Activated T-helper 9 cell treated with anti-CD3 and anti-CD28 coated beads, Interleukin-2, amount 50 U/mL, for 16 hours (primary cell): ENCODE data around the gene FBRSL1.
"Not testable (repeated sequence)": the region's sequence is repeated elsewhere in the genome, so short reads cannot be mapped to it uniquely, and the experiment has no call there.

Experiments
- DNase-seq: peaks from one replicate; pipeline ENCODE4 v3.0.0-alpha.2; 2020; ENCODE audit warnings: low read depth

The FBRSL1 gene

DNA sequence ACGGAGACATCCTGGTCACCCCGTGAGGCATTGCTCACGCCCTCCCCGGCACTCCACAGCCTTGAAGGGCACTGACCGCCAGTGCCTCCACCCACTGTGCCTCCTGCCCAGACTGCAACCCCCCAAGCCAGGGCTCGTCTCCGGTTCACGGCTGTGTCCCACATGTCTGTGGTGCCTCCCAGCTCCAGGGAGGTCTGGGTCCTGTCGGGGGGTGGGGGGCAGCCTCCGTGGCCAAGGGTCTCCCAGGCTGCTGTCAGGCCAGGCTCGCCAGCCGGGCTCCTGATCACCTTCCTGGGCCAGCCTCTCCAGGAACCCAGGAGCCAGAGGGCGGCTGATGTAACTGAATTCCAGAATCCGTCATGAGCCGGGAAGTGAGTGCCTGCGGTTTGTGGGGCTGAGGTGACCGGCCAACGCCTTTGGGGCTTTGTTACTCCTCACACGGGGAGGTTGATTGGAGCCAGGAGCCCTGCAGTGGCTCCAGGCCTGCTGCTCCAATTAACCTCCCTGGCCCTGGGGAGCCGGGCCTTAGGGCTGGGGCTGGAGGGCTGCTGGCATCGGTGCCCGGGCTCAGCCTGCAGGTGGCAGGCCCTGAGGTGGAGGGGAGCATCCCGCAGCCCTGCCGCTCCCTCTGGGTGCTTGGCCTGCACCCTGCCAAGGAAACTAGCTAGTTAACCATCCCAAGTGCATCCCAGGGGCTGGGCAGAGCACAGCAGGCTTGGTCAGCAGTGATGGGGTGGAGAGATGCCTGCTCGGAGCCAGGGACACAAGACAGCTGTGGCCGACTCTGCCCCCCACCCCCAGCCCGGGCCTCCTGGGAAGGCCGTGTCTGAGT, 36.4 kb upstream of the FBRSL1 start:
- no peak for DNase-seq

DNA sequence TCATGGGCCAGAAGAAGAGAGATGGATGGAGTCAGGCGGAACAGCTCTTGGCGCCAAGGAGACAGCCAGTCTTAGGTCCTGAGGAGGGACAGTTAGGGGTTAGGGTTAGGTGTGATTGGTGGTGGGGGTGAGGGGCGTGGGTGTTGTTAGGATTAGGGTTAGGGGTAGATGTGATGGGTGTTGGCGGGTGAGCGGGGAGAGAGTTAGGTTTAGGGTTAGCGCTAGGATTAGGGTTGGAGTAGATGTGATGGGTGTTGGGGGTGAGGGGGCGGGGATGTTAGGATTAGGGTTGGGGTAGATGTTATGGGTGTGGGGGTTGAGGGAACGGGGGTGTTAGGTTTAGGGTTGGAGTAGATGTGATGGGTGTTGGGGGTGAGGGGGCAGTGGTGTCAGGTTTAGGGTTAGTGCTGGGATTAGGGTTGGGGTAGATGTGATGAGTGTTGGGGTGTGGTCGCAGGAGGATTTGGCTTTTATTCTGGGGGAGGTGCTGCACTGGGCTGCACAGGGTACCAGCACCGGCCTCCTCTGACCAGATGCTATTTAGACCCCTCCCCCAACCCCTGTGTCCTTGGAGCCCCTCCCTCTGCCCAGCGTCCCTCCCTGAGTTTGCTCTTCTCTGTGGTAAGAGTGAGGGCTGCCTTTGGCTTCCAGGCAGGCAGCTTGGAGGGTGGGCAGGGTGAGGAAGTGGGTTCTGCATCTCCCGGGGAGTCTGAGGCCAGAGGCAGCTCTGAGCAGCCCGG, 35.6 kb upstream of the FBRSL1 start:
- no peak for DNase-seq

DNA sequence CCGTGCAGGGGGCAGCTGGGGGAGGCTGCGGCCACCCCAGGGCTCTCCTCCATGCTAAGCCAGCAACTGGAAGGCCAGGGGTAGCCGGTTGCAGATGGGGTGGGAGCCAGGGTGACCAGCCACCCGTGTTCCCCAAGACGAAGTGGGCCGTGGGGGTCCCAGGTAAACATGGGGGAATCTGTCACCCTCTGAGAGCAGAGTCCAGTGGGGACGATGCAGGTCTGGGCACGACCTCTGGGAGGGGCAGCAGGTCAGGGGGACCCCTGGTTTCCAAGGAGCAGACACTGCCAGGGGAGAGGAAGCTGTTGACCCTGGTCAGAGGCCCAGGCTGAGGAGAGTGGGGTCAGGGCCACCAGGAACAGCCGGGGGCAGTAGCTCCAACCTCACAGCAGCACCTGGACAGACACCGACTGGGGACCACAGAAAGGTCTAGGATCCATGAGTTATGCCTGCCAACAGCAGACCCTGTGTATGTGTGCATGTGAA, 35.0 kb upstream of the FBRSL1 start:
- no peak for DNase-seq

DNA sequence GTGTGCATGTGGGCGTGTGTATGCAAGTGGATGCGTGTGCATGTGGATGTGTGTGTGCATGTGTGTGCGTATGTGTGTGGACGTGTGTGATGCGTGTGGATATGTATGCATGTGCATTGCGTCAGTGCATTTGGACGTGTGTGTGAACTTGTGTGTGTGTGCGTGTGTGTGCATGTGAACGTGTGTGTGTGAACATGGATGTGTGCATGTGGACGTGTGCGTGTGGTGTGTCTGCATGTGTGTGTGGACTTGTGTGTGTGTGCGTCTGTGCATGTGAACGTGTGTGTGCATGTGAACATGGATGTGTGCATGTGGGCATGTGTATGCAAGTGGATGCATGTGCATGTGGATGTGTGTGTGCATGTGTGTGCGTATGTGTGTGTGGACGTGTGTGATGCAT, 34.4 kb upstream of the FBRSL1 start:
- DNase-seq: no peak

DNA sequence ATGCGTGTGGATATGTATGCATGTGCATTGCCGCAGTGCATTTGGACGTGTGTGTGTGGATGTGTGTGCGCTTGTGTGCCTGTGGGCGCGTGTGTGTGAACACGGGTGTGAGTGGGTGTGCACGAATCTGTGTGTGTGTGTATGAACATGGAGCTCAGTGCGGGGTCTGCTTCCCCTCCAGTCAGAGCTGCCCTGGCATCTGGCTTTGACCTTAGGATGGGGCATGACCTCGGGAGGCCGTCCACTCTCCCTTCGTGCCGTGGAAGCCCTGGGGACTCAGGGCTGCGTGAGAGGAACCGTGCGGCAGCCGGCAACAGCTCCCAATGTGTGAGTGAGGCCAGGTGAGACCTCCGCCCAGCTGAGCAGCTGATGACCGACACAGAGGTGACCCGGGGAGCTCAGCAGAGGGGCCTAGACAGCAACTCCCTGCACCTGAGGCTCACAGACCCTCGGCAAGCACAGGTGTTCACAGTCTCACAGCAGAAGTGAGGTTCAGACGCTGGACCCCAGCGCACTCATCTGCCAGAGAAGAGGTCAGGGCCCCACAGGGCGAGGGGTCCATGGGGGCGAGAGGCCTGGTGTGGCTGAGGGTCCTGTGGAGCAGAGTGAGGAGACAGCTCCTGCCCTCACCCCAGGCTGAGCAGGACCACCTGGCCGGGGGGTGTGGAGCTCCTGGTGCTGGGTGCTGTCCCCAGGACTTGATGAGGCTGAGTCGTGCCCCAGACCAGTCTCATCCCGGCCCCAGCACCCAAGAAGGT, 33.6 kb upstream of the FBRSL1 start:
- no peak for DNase-seq

DNA sequence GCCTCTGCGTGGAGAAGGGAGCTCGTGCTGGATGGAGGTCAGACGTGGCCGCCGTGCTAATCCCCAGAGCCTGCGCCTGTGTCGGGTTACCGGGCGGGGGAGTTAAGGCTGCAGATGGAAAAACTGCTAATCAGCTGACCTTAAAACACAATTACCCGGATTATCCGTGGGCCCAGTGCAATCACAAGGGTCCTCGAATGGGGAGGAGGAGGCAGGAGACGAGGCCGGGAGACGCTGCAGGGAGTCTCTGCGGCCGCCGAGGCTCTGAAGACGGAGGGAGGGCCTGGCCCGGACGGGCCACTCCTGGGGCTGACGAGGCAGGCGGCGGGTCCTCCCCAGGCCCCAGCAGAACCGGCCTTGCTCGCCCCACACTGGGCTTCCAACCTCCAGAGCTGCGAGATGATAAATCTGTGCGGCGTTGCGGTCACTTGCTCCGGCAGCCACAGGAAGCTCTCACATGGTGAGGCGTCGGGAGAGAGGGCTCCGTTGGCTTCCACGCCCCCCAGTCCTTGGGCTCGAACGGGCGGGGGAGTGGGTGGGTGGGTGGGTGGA, 32.9 kb upstream of the FBRSL1 start:
- DNase-seq: no peak

DNA sequence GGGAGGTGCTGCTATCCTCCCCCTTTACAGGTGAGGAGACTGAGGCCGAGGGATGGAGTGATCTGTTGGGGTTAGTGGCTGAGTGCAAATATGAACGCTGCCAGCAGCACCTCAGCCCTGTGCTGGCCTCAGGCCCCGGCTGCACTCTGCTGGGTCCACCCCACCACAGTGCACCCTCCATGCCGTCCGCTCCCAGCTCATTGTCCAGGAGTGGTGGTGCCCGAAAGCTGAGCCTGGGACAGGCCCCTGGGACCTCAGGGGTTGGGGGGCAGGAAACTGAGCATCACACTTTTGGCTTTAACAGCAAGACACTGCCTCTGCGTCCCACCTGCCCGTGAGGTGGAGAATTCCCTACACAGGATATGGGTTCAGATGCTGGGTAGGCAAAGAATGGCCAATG, 31.5 kb upstream of the FBRSL1 start:
- no peak for DNase-seq

DNA sequence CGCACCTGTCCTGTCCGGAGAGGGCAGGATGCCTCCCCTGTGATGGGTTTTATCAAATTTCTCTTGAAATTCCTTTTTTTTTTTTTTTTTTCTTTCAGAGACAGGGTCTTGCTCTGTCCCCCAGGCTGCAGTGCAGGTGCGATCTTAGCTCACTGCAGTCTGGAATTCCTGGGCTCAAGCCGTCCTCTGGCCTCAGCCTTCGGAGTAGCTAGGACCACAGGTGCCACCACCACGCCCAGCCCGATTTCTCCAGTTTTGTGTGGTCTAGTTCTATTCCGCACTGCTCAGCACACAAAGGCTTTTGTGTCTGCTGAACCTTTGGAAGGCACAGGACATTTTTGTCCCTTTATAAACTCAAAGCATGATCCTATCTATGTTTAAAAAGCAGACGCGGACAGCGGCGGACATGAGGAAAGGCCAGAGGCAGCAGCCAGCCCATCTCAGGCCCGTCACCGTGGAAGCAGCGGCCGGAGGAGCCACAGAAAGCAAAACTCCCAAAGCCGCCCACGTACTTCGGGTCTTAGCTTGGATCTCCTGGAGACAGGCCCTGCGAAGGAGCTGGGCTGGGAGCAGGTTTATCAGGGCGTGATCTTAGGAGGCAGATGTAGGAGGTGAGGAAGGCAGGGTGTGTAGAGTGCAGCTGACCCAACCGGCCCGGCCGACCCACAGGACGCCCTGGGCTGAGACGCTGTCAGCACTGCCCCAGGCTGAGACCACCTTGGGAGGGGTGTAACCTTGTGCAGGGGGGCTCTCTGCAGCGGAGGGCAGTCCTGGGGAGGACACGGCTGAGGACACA, 30.9 kb upstream of the FBRSL1 start:
- no peak for DNase-seq

DNA sequence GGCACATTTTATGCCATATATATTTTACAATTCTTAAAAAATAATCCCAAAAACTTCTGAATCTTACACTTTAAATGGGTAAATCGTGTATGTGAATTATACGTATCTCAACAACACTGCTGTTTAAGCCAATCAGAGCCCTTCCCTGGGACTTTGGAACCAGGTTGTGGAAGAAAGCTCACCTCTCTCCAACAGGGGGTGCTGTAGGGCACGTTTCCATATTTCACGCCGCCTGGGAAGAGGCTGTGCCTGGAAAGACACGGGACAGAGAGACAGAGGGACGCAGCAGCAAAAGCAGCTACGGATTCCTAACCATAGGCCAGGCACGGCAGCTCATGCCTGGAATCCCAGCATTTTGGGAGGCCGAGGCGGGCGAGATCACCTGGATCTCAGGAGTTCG, 29.4 kb upstream of the FBRSL1 start:
- DNase-seq: no peak

DNA sequence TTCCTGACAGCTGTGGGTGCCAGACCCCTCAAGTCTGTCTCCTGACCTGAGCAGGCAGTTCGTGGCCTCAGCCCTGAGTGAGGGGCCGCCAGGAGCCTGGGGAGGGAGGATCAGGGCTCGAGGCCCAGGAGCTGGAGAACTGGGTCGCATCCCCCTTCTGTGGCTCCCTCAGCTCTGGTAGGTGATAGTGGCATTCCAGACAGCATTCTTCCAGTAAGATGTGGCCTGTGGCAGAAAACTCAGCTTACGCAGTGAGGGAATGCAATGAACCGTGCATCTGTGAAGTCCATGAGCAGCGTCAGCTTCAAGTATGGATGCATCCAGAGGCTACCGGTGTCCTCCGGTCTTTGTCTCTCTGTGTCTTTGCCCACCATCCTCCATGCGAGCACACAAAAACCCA, 28.4 kb upstream of the FBRSL1 start:
- DNase-seq: no peak

DNA sequence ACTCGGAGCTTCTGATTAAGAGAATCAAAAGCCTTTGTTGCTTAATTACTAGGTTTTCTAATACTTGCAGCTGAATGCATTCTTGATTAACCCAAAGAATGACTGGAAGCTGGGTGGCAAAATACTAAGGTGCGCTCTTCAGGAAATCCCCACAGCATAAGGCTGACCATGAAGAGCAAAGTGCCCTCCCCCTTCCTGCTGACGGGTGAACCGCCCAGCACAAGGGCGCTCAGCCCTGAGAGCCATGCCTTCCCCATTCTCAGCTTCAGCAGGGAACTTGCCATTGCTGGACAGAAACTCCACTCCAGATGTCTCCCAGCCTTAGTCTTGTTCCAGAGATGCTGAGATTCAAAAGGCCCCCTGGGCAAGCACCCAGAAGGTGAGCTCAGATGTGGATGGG, 27.2 kb upstream of the FBRSL1 start:
- DNase-seq: no peak

DNA sequence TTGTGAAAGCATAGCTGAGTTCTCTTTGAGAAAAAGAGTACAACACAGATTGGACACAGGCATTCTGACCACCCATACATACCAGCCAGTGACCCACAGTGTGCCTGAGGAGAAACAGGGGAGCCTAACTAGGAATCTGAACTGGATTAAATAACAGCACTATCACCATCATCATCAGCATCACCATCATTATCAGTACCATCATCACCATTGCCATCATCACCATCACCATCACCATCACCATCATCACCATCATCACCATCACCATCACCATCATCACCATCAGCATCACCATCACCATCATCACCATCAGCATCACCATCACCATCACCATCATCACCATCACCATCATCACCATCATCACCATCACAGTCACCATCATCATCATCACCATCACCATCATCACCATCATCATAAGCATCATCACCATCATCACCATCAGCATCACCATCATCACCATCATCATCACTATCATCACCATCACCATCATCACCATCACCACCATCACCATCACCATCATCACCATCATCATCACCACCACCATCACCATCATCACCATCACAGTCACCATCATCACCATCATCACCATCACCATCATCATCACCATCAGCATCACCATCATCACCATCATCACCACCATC, 26.5 kb upstream of the FBRSL1 start:
- not testable (repeated sequence) for DNase-seq

DNA sequence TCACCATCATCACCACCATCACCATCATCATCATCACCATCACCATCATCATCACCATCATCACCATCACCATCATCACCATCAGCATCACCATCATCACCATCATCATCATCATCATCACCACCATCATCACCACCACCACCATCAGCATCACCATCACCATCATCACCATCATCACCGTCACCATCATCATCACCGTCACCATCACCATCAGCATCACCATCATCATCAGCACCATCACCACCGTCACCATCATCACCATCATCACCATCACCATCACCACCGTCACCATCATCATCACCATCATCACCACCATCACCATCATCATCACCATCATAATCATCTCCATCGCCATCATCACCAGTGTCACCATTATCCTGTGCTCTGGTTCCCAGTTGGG, 25.6 kb upstream of the FBRSL1 start:
- DNase-seq: not testable (repeated sequence)

DNA sequence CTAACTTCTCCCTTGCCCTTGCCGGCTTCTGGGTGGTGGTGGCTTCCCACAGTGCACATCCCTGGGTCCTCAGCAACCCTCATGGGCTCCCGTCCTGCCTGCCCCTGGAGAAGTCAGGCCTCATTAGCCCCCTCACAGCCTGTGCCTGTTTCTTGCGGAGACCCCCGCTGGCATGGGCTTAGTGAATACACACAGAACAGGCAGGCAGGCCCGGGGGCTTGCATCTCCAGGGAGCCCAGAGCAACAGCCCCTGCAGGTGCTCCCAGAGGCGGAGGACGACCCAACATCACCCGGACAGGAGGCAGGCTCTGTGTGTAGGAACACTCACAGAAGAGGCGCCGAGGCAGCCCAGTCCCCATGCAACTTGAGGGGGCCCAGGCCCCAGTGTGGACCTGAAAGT, 25.1 kb upstream of the FBRSL1 start:
- DNase-seq: no peak

DNA sequence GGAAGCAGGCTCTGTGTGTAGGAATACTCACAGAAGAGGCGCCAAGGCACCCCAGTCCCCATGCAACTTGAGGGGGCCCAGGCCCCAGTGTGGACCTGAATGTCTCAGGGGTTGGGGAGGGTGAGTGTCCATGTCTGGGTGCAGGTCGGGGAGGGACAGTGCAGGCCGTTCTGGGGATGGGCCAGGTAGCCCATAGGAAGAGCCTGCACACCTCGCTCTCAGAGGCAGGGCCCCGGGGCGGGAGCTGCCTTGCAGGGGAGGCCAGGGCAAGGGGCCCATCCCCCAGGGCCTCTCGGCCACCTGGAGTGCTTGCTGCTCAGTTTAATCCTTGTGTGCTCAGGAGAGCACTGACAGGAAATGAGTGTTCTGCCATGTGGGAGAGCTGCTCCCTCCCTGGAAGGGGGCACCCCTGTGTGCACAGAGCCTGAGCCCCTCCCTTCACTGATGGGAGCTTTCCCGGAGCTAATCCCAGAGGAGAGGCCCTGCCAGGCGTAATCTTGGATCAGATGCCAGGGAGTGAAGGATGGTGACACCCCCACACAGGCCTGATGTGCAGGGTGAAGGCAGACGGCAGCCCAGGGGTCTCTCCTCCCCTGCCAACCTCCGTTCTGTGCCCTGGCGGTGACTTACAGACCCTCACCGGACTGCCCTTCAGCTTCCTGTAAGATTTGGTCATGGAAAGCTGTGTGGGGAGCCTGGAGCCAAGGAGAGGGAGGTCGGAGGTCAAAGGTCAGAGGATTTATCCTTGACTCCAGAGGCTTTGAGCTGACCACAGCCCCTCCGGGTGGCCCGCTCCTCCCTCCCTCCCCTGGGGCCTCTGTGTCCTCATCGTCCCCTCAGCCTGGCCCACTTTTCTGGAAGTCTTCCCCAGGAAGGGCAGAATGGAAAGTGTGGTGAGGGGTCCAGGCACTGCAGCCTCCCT, 24.4 kb upstream of the FBRSL1 start:
- no peak for DNase-seq

DNA sequence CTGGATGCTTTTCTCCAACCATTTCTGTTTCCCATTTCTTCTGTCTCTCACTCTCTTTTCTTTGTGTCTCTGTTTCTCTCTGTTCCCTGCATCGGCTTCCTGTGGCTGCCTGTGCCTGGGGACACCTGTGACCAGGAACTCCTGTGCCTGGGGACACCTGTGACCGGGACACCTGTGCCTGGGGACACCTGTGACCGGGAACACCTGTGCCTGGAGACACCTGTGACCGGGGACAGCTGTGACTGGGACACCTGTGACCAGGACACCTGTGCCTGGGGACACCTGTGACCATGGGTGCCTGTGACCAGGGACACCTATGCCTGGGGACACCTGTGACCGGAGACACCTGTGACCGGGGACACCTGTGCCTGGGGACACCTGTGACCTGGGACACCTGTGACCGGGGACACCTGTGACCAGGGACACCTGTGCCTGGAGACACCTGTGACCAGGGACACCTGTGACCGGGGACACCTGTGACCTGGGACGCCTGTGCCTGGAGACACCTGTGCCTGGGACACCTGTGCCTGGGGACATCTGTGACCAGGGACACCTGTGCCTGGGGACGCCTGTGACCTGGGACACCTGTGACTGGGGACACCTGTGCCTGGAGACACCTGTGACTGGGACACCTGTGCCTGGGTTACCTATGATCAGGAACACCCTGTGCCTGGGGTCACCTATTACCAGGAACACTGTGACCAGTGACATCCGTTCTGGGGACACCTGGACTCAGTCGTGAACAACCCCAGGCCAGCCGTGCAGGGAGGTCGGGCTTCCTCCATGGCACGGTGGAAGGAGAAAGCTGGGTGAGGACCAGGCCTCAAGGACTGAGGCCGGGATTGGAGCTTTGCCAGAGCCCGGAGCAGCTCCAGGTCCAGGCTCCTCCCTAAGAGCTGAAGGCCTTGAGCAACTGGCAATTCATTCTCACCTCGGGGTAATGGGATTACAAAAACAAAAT, 23.4 kb upstream of the FBRSL1 start:
- no peak for DNase-seq

DNA sequence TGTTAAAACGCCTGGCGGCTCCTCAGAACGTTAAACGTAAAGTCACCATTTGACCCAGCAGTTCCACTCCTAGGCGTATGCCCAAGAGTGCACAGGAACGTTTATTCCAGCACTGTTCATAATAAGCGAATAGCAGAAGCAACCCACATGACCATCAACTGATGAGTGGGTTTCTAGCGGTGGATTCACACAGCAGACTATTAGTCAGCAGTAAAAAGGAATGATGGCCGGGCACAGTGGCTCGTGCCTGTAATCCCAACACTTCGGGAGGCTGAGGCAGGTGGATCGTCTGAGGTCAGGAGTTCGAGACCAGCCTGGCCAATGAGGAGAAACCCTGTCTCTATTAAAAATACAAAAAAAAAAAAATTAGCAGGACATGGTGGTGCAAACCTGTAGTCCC, 22.4 kb upstream of the FBRSL1 start:
- no peak for DNase-seq

DNA sequence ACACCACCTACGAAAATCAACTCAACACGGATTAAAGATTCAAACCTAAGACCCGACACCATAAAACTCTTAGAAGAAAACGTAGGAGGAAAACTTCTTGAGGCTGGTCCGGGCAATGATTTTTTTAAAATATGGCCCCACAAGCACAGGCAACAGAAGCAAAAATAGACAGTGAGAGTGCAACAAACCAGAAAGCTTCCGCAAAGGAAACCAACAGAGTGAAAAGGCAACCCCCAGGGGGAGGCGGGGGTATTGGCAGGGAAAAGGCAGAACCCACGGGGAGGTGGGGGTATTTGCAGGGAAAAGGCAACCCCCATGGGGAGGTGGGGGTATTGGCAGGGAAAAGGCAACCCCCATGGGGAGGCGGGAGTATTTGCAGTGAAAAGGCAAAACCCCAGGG, 20.5 kb upstream of the FBRSL1 start:
- DNase-seq: no peak

DNA sequence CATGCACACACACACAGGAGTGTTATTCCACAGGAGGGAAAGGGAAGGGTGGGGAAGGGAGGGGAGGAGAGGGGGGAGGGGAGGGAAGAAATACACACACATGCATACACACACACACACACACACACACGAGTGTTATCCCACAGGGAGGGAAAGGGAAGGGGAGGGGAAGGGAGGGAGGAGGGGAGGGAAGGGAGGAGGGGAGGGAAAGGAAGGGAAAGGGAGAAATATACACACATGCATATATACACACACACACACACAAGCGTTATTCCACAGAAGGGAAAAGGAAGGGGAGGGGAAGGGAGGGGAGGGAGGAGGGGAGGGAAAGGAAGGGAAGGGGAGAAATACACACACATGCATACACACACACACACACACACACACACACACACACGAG, 19.6 kb upstream of the FBRSL1 start:
- DNase-seq: no peak
